BJ (cell line): Measurements from ENCODE around the gene RERE. TPM values are rescaled to one million over a fixed set of nuclear protein-coding genes. Genes with fewer than 3 reads are reported as not detected.

Experiments used
- CTCF ChIA-PET: fragments of 350-600 bp; formaldehyde crosslinking; extraction: SDS; loops from one replicate; lab custom pipeline; 2021; ENCODE audit warnings: antibody characterized with exemption, inconsistent platforms; lab: Yijun Ruan, JAX
- POLR2A ChIA-PET: fragments of 300-600 bp; sonication (Branson Sonifier 250); formaldehyde crosslinking; extraction: SDS; loops from one replicate; lab custom pipeline; 2021; ENCODE audit warnings: antibody characterized with exemption; lab: Charles Lee
- DNase-seq: peaks from one replicate; pipeline ENCODE4 v3.0.0-alpha.2; 2011; ENCODE audit warnings: low read depth
- H3K27me3 ChIP-seq: 2 replicates; pipeline ENCODE4 v1.6.0; 2011; ENCODE audit warnings: low read length; ENCODE audit not compliant: control insufficient read depth, insufficient read depth
- H3K36me3 ChIP-seq: 2 replicates; pipeline ENCODE4 v1.5.1; 2011; ENCODE audit warnings: low read length; ENCODE audit not compliant: control insufficient read depth, insufficient read depth
- H3K4me3 ChIP-seq: 2 replicates; pipeline ENCODE4 v1.5.1; 2011; ENCODE audit warnings: low read depth, mild to moderate bottlenecking, control low read depth, low read length
- polyA plus RNA-seq: library from polyadenylated mRNA; depleted of rRNA; stranded (reverse); fragments of >200 nt; gene quantifications from 2 replicates; pipeline ENCODE4 v1.2.3, GENCODE V29; 2011
- TF ChIP-seq, protein P1 (sequence below): IDR thresholded peaks from 2 replicates; pipeline ENCODE4 v1.5.1; 2011; ENCODE audit warnings: low read depth, mild to moderate bottlenecking, control low read depth, inconsistent platforms, low read length, moderate library complexity; ENCODE audit not compliant: insufficient read depth

Gene RERE
- polyA plus RNA-seq, 1 experiment: 3.8 TPM

DNA sequence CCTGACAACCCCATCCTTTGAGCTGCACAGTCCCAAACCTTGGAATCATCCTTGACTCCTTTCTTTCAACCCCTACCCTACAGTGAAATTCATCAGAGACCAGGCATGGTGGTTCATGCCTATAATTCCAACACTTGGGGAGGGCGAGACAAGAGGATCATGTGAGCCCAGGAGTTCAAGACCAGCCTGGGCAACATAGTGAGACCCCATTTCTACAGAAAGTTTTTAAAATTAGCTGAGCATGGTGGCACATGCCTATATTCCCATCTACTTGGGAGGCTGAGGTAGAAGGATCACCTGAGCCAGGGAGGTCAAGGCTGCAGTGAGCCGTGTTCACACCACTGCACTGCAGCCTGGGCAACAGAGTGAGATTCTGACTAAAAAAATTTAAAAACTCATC lies 34.5 kb downstream of the RERE start:
- H3K4me3 ChIP-seq: no peak overlapping the region
- ChIA-PET POLR2A (no interaction called here), CTCF (no interaction called here)
- no peaks in the 10 kb centered on the region for H3K27me3 ChIP-seq
- TF ChIP-seq, protein P1, sequence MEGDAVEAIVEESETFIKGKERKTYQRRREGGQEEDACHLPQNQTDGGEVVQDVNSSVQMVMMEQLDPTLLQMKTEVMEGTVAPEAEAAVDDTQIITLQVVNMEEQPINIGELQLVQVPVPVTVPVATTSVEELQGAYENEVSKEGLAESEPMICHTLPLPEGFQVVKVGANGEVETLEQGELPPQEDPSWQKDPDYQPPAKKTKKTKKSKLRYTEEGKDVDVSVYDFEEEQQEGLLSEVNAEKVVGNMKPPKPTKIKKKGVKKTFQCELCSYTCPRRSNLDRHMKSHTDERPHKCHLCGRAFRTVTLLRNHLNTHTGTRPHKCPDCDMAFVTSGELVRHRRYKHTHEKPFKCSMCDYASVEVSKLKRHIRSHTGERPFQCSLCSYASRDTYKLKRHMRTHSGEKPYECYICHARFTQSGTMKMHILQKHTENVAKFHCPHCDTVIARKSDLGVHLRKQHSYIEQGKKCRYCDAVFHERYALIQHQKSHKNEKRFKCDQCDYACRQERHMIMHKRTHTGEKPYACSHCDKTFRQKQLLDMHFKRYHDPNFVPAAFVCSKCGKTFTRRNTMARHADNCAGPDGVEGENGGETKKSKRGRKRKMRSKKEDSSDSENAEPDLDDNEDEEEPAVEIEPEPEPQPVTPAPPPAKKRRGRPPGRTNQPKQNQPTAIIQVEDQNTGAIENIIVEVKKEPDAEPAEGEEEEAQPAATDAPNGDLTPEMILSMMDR: no peak
- no peak for DNase-seq
- no peaks in the 10 kb centered on the region for H3K36me3 ChIP-seq

DNA sequence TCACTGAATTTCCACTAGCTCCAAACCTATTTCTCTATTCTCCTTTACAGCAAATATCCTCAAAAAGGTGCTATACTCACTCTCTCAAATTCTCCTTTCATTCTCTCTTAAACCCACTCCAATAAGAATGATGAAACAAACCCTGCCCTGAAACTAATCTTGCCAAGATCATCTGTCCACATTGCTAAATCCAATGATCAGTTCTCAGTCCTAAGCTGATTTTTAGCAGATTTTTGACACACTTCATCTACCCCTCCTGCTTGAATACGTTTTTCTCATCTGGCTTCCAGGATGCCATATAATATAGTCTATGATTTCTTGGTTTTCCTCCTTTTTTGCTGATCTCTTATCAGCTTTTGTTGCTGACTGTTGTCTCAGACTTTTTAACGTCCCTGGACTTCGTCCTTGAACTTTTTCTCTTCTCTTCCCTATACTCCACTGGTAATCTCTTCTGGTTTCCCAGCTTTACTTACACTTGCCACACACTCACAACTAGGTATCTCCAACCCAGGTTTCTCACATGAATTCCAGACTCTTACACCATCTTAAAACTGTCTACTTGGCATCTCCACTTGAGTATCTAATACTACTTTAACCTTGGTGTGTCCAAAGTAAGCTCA lies 35.3 kb downstream of the RERE start:
- POLR2A ChIA-PET: no interaction called here
- no peak for DNase-seq
- CTCF ChIA-PET: no interaction called here
- Histone ChIP-seq H3K4me3 (no peak overlapping the region), H3K27me3 (no peaks in the 10 kb centered on the region), H3K36me3 (no peaks in the 10 kb centered on the region)
- TF ChIP-seq, protein P1: no peak

- CTCF ChIA-PET: no interaction called here
- Histone ChIP-seq H3K27me3 (no peaks in the 10 kb centered on the region), H3K4me3 (no peak overlapping the region), H3K36me3 (no peaks in the 10 kb centered on the region)
- POLR2A ChIA-PET: no interaction called here
- TF ChIP-seq, protein P1: no peak
- DNase-seq: no peak
These were observed 37.0 kb downstream of the RERE start for GRCh38 chr1:8780405-8780804.

DNA sequence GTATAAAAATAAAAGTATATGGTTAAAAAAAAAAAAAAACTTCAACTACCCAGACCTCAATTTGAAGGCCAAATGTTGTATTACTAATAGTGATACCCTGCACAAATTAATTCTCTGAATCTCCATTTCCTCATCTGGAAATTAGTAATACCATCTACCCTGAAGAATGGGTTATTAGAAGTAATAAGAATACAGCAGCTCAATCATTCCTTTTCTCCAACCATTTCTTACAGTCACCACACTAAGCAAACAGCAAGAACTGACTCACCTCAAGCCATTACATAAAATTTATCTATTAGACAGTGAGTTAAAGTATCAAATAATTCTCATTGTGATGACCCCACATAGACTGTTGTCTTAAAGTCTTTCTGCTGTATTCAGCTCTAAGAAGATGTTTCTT lies 39.6 kb downstream of the RERE start:
- ChIA-PET CTCF (interaction anchor here (0.9 to 1.8 kb wide), 2 partner anchors 8 to 71 kb away, joined by 3 to 5 read pairs; no protein-coding TSS in a partner anchor), POLR2A (no interaction called here)
- Histone ChIP-seq H3K4me3 (no peak overlapping the region), H3K27me3 (no peaks in the 10 kb centered on the region), H3K36me3 (no peaks in the 10 kb centered on the region)
- TF ChIP-seq, protein P1: no peak
- DNase-seq: no peak

GRCh38 chr1:8776104-8776503 lies 41.3 kb downstream of the RERE start:
- TF ChIP-seq, protein P1: no peak
- Histone ChIP-seq H3K4me3 (no peak overlapping the region), H3K36me3 (no peaks in the 10 kb centered on the region), H3K27me3 (no peaks in the 10 kb centered on the region)
- no peak for DNase-seq
- ChIA-PET POLR2A (interaction anchor here (0.5 kb wide), 1 partner anchor 38 kb away, joined by 5 read pairs; no protein-coding TSS in a partner anchor), CTCF (interaction anchor here (1.1 kb wide), 1 partner anchor 49 kb away, joined by 3 read pairs; no protein-coding TSS in a partner anchor)
